ENCODE data around the gene ARL10.

DNA sequence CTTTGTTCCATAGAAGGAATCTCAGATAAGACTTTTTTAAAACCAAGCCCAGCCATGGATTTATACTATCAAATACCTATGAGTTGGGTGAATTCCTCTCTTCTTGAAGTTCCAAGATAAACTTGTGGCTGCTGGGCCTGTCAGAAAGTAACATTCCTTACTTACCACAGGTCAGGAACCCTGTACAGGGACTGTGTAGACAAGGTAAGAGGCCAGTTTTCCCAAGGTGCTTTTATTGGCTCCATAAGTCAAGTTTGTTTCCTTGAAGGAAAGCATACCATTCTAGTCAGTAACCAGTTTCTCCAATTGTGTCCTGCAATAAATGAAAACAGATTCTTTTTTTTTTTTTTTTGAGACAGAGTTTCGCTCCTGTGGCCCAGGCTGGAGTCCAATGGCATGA, 59.9 kb downstream of the ARL10 start:
- TF ChIP-seq, protein P1, sequence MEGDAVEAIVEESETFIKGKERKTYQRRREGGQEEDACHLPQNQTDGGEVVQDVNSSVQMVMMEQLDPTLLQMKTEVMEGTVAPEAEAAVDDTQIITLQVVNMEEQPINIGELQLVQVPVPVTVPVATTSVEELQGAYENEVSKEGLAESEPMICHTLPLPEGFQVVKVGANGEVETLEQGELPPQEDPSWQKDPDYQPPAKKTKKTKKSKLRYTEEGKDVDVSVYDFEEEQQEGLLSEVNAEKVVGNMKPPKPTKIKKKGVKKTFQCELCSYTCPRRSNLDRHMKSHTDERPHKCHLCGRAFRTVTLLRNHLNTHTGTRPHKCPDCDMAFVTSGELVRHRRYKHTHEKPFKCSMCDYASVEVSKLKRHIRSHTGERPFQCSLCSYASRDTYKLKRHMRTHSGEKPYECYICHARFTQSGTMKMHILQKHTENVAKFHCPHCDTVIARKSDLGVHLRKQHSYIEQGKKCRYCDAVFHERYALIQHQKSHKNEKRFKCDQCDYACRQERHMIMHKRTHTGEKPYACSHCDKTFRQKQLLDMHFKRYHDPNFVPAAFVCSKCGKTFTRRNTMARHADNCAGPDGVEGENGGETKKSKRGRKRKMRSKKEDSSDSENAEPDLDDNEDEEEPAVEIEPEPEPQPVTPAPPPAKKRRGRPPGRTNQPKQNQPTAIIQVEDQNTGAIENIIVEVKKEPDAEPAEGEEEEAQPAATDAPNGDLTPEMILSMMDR (IDR thresholded peaks at IDR 0.05) = no peak
- no peak for TF ChIP-seq EZH2 (IDR thresholded peaks at IDR 0.05)

All from neural progenitor cell (in vitro differentiated cells).